Measurements from ENCODE around the gene VPS39. TPM values are rescaled to one million over a fixed set of nuclear protein-coding genes. Genes with fewer than 3 reads are reported as not detected.

VPS39 gene
- total and polyA plus RNA-seq, 9 of the 15 experiments (the other 6 are each of a cell fraction or from before 2014, with no cell fraction given): 3.2 to 37.3 (median 21.8) TPM

DNA sequence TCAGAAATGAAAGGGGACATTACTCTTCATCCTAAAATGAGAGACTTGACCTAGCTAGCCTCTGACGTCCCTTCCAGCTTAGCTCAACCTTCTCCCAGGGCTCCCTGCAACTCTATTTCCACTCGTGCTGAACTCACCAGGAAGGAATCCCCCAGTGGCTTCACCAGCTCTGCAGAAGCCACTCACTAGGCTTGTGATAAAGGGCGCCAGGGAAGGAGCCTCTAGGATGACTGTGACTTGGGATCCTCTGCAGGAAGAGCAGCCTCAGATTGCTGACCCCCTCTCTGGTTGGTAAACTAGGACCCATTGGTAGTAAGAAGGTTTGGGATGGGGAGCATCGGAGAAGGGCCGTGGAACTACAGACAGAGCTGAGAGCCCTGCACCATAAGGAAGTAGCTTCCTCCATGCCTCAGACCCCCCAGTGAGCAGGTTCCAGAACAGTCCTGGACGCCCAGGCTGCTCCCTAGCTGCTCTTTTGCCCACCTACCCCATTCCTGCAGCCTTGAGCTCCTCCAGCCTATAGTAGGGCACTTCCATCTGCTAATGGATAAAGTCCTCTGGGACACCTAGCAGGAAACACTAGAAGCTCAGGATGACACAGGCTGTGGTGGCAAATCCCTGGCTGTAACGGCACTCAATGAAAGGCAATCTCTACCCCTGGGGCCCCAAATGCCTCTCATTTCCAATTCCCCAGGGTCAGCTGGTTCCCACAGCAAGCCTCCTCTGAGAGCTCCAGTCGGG lies 77.7 kb downstream of the VPS39 start:
- no TSS peak for BruUV-seq (replicated peaks)
- no peaks in the 10 kb centered on the region for H3K9me3 ChIP-seq (replicated peaks; ENCODE audit: control insufficient read depth, insufficient read depth, low read depth, low read length)
- H3K27me3 ChIP-seq (ENCODE audit: control insufficient read depth in 2 of 2, insufficient read depth in 2 of 2, low read length in 2 of 2): peaks cover 6 to 34% of the 10 kb centered on the region in 2 experiments; a peak in 4 of 5 replicates
- ATAC-seq: no peak
- in situ Hi-C loops (cut with MboI): no loop called here
- H3K36me3 ChIP-seq (ENCODE audit: control insufficient read depth, insufficient read depth, low read length): no peaks in the 10 kb centered on the region
- H4K20me1 ChIP-seq (replicated peaks; ENCODE audit: control insufficient read depth, insufficient read depth, low read length): 0 out of 2 replicates have a peak, but pooled peaks cover 4% of the 10 kb centered on the region
- H3K4me3 ChIP-seq: no peak overlapping the region
- POLR2A ChIA-PET: interaction anchor here (0.7 to 1.8 kb wide), 6 partner anchors 9 to 56 kb away, joined by 3 to 5 read pairs (median 4); no protein-coding TSS in a partner anchor
- no peaks in the 10 kb centered on the region for H3K79me2 ChIP-seq (ENCODE audit: control insufficient read depth, insufficient read depth, low read length)
- WGBS (ENCODE audit: insufficient coverage, low coverage, missing lambda C conversion rate): 3% methylated on average over 8 of the region's 8 CpGs
- no peak overlapping the region for H3K4me2 ChIP-seq (ENCODE audit: insufficient read depth, low read length)
- no peaks in the 10 kb centered on the region for H3K9me1 ChIP-seq (ENCODE audit: control insufficient read depth, insufficient read depth, low read length)
- no peak overlapping the region for H2AFZ ChIP-seq (ENCODE audit: low read depth, low read length)
- CTCF ChIA-PET (ENCODE audit: low intra/inter-chr PET ratio): interaction anchor here (1.5 kb wide), 1 partner anchor 64 kb away, joined by 5 read pairs; no protein-coding TSS in a partner anchor
- FAIRE-seq: no peak
- no peak for DNase-seq (ENCODE audit: extremely low read depth in 1 of 4, low spot score in 3 of 4)
- intact Hi-C loops (cut with micrococcal nuclease): loop anchor here (2.0 to 5.0 kb wide), 2 partner anchors 33 to 142 kb away; no protein-coding TSS in a partner anchor
- no peak overlapping the region for H3K9ac ChIP-seq (ENCODE audit: insufficient read depth in 1 of 2, low read depth in 2 of 2, low read length in 2 of 2)
- no peaks in the 10 kb centered on the region for H3K4me1 ChIP-seq (replicated peaks in 1 of 2; ENCODE audit: control insufficient read depth in 2 of 2, insufficient read depth in 2 of 2, low read length in 2 of 2)
- H3K27ac ChIP-seq (ENCODE audit: extremely low read depth, low read depth, low read length): no peak overlapping the region
- TF ChIP-seq TAF7 (tag; IDR thresholded peaks at IDR 0.05): no peak
- TF ChIP-seq ZNF398 (CRISPR knock-in tag; IDR thresholded peaks at IDR 0.05): no peak
- no peak for TF ChIP-seq TCFL5 (CRISPR knock-in tag; conservative IDR thresholded peaks at IDR 0.05)
- TF ChIP-seq, protein P1, sequence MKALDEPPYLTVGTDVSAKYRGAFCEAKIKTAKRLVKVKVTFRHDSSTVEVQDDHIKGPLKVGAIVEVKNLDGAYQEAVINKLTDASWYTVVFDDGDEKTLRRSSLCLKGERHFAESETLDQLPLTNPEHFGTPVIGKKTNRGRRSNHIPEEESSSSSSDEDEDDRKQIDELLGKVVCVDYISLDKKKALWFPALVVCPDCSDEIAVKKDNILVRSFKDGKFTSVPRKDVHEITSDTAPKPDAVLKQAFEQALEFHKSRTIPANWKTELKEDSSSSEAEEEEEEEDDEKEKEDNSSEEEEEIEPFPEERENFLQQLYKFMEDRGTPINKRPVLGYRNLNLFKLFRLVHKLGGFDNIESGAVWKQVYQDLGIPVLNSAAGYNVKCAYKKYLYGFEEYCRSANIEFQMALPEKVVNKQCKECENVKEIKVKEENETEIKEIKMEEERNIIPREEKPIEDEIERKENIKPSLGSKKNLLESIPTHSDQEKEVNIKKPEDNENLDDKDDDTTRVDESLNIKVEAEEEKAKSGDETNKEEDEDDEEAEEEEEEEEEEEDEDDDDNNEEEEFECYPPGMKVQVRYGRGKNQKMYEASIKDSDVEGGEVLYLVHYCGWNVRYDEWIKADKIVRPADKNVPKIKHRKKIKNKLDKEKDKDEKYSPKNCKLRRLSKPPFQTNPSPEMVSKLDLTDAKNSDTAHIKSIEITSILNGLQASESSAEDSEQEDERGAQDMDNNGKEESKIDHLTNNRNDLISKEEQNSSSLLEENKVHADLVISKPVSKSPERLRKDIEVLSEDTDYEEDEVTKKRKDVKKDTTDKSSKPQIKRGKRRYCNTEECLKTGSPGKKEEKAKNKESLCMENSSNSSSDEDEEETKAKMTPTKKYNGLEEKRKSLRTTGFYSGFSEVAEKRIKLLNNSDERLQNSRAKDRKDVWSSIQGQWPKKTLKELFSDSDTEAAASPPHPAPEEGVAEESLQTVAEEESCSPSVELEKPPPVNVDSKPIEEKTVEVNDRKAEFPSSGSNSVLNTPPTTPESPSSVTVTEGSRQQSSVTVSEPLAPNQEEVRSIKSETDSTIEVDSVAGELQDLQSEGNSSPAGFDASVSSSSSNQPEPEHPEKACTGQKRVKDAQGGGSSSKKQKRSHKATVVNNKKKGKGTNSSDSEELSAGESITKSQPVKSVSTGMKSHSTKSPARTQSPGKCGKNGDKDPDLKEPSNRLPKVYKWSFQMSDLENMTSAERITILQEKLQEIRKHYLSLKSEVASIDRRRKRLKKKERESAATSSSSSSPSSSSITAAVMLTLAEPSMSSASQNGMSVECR (CRISPR knock-in tag; IDR thresholded peaks at IDR 0.05): no peak
- no peak for TF ChIP-seq CREB1 (IDR thresholded peaks at IDR 0.05)
- TF ChIP-seq CREB1 (CRISPR knock-in tag; IDR thresholded peaks at IDR 0.05): no peak
- no peak for TF ChIP-seq RBBP5 (IDR thresholded peaks at IDR 0.05; ENCODE audit: borderline replicate concordance, insufficient read depth, low read length, poor library complexity, severe bottlenecking)
- no peak for TF ChIP-seq PURB (CRISPR knock-in tag; IDR thresholded peaks at IDR 0.05; ENCODE audit: low read depth)
- no peak for TF ChIP-seq HEY1 (CRISPR knock-in tag; IDR thresholded peaks at IDR 0.05; ENCODE audit: borderline replicate concordance)
- no peak for TF ChIP-seq ZNF511 (CRISPR knock-in tag; IDR thresholded peaks at IDR 0.05)
- TF ChIP-seq MEF2A (IDR thresholded peaks at IDR 0.05; ENCODE audit: control insufficient read depth, low read depth, low read length): no peak
- TF ChIP-seq ZNF561 (CRISPR knock-in tag; conservative IDR thresholded peaks at IDR 0.05): no peak
- no peak for TF ChIP-seq ZBTB43 (CRISPR knock-in tag; IDR thresholded peaks at IDR 0.05)

Measured in K562 (cell line).